K562 (cell line): ENCODE data around the gene F11R. TPM values are rescaled to one million over a fixed set of nuclear protein-coding genes. Genes with fewer than 3 reads are reported as not detected.

Experiments
- RAD21 ChIP-seq, 2 experiments: fragments of 250-450 bp in 1 of 2; fragments of 450-650 bp in 1 of 2; sonication (Bioruptor Pico) in 1 of 2; formaldehyde crosslinking in 1 of 2; IDR thresholded peaks in 1 of 2; conservative IDR thresholded peaks in 1 of 2; 2 replicates each; pipeline versions ENCODE4 v1.4.0 to v1.8.0; 2020 to 2022; ENCODE audit warnings: mild to moderate bottlenecking in 2 of 2, moderate library complexity in 1 of 2
- polyA plus RNA-seq, 8 experiments: library from polyadenylated mRNA; depleted of rRNA in 4 of 8; stranded (reverse) in 5 of 8; unstranded in 3 of 8; fragments of >200 nt; fragmentation: Nextera tagmentation in 2 of 8; fragmentation: Illumina TruSeq in 1 of 8; extraction: Ambion mirVana in 2 of 8; extraction: Trizol in 1 of 8; gene quantifications; 2 replicates each; pipeline versions ENCODE4 v1.2.1 to v1.2.3, GENCODE V29; 2011 to 2014; ENCODE audit warnings: inconsistent platforms in 1 of 8, missing spikeins in 1 of 8
- total RNA-seq, 7 experiments: library from RNA; depleted of rRNA in 6 of 7; stranded (reverse); fragments of >200 nt in 6 of 7; fragmentation: Illumina TruSeq in 2 of 7; extraction: Trizol in 2 of 7; gene quantifications; 2 replicates each; pipeline versions ENCODE4 v1.2.1 to v1.2.3, GENCODE V29; 2011 to 2021; ENCODE audit warnings: low replicate concordance in 1 of 7
- TF ChIP-seq, protein P1 (sequence below): fragments of 450-650 bp; formaldehyde crosslinking; IDR thresholded peaks from 2 replicates; pipeline ENCODE4 v1.4.0; 2020; ENCODE audit warnings: mild to moderate bottlenecking, mixed read lengths
- TF ChIP-seq, protein P2 (sequence below): sonication (generic); formaldehyde crosslinking; IDR thresholded peaks from 2 replicates; pipeline ENCODE4 v1.8.0; 2023; ENCODE audit warnings: mild to moderate bottlenecking, missing genetic modification reagents
- TF ChIP-seq, protein P3 (sequence below): sonication (generic); formaldehyde crosslinking; IDR thresholded peaks from 2 replicates; pipeline ENCODE4 v1.8.1; 2023; ENCODE audit warnings: mild to moderate bottlenecking, missing genetic modification reagents
- TF ChIP-seq, protein P4 (sequence below): sonication (generic); IDR thresholded peaks from 2 replicates; pipeline ENCODE4 v1.6.1; 2016
- TF ChIP-seq, protein P5 (sequence below): fragments of 450-650 bp; IDR thresholded peaks from 2 replicates; pipeline ENCODE4 v1.6.1; 2018; ENCODE audit not compliant: partially characterized antibody
- TF ChIP-seq, protein P6 (sequence below), 2 experiments: fragments of 450-650 bp; formaldehyde crosslinking in 1 of 2; IDR thresholded peaks; 2 replicates each; pipeline versions ENCODE4 v1.4.0 to v1.6.1; 2014 to 2020; ENCODE audit warnings: mild to moderate bottlenecking in 2 of 2, borderline replicate concordance in 1 of 2, low read depth in 1 of 2

The F11R gene
- total and polyA plus RNA-seq, 9 of the 15 experiments (the other 6 are each of a cell fraction or from before 2014, with no cell fraction given), result 27.4 to 187 (median 52.5) TPM

DNA sequence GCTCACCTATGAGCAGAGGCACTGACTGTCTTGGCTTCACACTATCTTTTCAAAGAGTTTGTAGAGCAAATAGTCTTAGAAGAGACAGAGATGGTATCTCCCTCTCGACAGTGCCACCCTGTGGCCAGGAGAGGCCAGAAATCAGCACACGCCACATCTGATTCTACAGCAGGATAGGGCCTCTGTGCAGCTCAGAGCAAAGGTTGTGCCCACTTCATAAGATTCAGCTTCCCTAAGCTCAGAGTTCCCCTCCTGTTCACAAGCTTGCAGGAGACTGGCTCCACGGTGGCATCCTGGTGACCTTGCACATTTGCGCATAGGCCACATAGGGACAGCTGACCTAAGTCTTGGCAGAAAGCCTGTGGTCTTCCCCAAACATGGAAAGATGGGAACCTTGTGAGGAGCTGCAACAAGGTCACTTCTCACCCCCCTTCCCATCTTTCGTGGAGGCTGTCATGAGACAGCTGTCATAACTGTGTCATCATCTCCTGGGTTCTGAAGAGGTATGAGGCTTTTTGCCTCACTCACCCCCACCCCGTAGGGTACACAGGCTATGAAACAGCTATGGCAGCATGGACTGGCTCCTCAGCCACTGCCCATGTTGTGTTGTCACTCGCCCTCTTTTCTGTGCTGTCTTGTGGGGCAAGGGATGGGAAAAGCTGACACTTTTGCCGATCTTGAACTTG is 69.4 kb downstream of the F11R start (continued):
- TF ChIP-seq, protein P1, sequence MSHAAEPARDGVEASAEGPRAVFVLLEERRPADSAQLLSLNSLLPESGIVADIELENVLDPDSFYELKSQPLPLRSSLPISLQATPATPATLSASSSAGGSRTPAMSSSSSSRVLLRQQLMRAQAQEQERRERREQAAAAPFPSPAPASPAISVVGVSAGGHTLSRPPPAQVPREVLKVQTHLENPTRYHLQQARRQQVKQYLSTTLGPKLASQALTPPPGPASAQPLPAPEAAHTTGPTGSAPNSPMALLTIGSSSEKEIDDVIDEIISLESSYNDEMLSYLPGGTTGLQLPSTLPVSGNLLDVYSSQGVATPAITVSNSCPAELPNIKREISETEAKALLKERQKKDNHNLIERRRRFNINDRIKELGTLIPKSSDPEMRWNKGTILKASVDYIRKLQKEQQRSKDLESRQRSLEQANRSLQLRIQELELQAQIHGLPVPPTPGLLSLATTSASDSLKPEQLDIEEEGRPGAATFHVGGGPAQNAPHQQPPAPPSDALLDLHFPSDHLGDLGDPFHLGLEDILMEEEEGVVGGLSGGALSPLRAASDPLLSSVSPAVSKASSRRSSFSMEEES (CRISPR knock-in tag), result no peak
- TF ChIP-seq, protein P2, sequence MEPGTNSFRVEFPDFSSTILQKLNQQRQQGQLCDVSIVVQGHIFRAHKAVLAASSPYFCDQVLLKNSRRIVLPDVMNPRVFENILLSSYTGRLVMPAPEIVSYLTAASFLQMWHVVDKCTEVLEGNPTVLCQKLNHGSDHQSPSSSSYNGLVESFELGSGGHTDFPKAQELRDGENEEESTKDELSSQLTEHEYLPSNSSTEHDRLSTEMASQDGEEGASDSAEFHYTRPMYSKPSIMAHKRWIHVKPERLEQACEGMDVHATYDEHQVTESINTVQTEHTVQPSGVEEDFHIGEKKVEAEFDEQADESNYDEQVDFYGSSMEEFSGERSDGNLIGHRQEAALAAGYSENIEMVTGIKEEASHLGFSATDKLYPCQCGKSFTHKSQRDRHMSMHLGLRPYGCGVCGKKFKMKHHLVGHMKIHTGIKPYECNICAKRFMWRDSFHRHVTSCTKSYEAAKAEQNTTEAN, result no peak
- TF ChIP-seq RAD21 (CRISPR knock-in tag; conservative IDR thresholded peaks at IDR 0.05 in 1 of 2, IDR thresholded peaks at IDR 0.05 in 1 of 2), result peak; percentile 78 to 86
- TF ChIP-seq, protein P3, sequence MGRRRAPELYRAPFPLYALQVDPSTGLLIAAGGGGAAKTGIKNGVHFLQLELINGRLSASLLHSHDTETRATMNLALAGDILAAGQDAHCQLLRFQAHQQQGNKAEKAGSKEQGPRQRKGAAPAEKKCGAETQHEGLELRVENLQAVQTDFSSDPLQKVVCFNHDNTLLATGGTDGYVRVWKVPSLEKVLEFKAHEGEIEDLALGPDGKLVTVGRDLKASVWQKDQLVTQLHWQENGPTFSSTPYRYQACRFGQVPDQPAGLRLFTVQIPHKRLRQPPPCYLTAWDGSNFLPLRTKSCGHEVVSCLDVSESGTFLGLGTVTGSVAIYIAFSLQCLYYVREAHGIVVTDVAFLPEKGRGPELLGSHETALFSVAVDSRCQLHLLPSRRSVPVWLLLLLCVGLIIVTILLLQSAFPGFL (CRISPR knock-in tag), result no peak
- TF ChIP-seq, protein P4, sequence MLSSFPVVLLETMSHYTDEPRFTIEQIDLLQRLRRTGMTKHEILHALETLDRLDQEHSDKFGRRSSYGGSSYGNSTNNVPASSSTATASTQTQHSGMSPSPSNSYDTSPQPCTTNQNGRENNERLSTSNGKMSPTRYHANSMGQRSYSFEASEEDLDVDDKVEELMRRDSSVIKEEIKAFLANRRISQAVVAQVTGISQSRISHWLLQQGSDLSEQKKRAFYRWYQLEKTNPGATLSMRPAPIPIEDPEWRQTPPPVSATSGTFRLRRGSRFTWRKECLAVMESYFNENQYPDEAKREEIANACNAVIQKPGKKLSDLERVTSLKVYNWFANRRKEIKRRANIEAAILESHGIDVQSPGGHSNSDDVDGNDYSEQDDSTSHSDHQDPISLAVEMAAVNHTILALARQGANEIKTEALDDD, result no peak
- TF ChIP-seq, protein P5, sequence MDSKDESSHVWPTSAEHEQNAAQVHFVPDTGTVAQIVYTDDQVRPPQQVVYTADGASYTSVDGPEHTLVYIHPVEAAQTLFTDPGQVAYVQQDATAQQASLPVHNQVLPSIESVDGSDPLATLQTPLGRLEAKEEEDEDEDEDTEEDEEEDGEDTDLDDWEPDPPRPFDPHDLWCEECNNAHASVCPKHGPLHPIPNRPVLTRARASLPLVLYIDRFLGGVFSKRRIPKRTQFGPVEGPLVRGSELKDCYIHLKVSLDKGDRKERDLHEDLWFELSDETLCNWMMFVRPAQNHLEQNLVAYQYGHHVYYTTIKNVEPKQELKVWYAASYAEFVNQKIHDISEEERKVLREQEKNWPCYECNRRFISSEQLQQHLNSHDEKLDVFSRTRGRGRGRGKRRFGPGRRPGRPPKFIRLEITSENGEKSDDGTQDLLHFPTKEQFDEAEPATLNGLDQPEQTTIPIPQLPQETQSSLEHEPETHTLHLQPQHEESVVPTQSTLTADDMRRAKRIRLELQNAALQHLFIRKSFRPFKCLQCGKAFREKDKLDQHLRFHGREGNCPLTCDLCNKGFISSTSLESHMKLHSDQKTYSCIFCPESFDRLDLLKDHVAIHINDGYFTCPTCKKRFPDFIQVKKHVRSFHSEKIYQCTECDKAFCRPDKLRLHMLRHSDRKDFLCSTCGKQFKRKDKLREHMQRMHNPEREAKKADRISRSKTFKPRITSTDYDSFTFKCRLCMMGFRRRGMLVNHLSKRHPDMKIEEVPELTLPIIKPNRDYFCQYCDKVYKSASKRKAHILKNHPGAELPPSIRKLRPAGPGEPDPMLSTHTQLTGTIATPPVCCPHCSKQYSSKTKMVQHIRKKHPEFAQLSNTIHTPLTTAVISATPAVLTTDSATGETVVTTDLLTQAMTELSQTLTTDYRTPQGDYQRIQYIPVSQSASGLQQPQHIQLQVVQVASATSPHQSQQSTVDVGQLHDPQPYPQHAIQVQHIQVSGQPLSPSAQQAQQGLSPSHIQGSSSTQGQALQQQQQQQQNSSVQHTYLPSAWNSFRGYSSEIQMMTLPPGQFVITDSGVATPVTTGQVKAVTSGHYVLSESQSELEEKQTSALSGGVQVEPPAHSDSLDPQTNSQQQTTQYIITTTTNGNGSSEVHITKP, result peak; percentile 59
- TF ChIP-seq, protein P6, sequence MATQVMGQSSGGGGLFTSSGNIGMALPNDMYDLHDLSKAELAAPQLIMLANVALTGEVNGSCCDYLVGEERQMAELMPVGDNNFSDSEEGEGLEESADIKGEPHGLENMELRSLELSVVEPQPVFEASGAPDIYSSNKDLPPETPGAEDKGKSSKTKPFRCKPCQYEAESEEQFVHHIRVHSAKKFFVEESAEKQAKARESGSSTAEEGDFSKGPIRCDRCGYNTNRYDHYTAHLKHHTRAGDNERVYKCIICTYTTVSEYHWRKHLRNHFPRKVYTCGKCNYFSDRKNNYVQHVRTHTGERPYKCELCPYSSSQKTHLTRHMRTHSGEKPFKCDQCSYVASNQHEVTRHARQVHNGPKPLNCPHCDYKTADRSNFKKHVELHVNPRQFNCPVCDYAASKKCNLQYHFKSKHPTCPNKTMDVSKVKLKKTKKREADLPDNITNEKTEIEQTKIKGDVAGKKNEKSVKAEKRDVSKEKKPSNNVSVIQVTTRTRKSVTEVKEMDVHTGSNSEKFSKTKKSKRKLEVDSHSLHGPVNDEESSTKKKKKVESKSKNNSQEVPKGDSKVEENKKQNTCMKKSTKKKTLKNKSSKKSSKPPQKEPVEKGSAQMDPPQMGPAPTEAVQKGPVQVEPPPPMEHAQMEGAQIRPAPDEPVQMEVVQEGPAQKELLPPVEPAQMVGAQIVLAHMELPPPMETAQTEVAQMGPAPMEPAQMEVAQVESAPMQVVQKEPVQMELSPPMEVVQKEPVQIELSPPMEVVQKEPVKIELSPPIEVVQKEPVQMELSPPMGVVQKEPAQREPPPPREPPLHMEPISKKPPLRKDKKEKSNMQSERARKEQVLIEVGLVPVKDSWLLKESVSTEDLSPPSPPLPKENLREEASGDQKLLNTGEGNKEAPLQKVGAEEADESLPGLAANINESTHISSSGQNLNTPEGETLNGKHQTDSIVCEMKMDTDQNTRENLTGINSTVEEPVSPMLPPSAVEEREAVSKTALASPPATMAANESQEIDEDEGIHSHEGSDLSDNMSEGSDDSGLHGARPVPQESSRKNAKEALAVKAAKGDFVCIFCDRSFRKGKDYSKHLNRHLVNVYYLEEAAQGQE (IDR thresholded peaks at IDR 0.05; ENCODE audit: borderline replicate concordance), result peak; percentile 80; the same call in 1 of the 2 replicates
- TF ChIP-seq, protein P6 (CRISPR knock-in tag; IDR thresholded peaks at IDR 0.05; ENCODE audit: low read depth), result no peak
